OCI-LY1 (cell line): ENCODE data around the gene IL18R1.

ENCODE experiments used
- H2AFZ ChIP-seq: fragments of 200-600 bp; sonication (generic), shearing (Covaris generic); 2 replicates; pipeline ENCODE4 v1.6.0; 2014; ENCODE audit warnings: antibody characterized with exemption, mild to moderate bottlenecking, low read length
- H3F3A ChIP-seq: fragments of 200-600 bp; sonication (generic), shearing (Covaris generic); 2 replicates; pipeline ENCODE4 v1.6.0; 2014; ENCODE audit warnings: mild to moderate bottlenecking, antibody characterized with exemption, low read length, moderate library complexity; ENCODE audit not compliant: insufficient read depth
- H3K27ac ChIP-seq: fragments of 200-600 bp; sonication (generic); 2 replicates; pipeline ENCODE4 v1.5.1; 2014; ENCODE audit warnings: low read length, mixed run types, mild to moderate bottlenecking, low read depth; ENCODE audit not compliant: poor library complexity, severe bottlenecking
- H3K27me3 ChIP-seq: fragments of 200-600 bp; sonication (generic); 2 replicates; pipeline ENCODE4 v1.6.0; 2014; ENCODE audit warnings: antibody characterized with exemption, mild to moderate bottlenecking, low read length, moderate library complexity; ENCODE audit not compliant: insufficient read depth
- H3K36me3 ChIP-seq: fragments of 200-600 bp; sonication (generic); 2 replicates; pipeline ENCODE4 v1.6.1; 2014; ENCODE audit warnings: mild to moderate bottlenecking, antibody characterized with exemption, low read length, moderate library complexity, mixed read lengths; ENCODE audit not compliant: insufficient read depth
- H3K4me1 ChIP-seq: fragments of 200-600 bp; sonication (generic); 2 replicates; pipeline ENCODE4 v1.5.1; 2014; ENCODE audit warnings: mild to moderate bottlenecking, low read length, moderate library complexity; ENCODE audit not compliant: insufficient read depth, severe bottlenecking
- H3K4me2 ChIP-seq: fragments of 200-600 bp; sonication (generic), shearing (Covaris generic); 2 replicates; pipeline ENCODE4 v1.6.1; 2014; ENCODE audit warnings: low read length
- H3K4me3 ChIP-seq: fragments of 200-600 bp; sonication (generic); 2 replicates; pipeline ENCODE4 v1.5.1; 2014; ENCODE audit warnings: low read length, low read depth, mild to moderate bottlenecking, mixed read lengths; ENCODE audit not compliant: poor library complexity, severe bottlenecking
- H3K79me2 ChIP-seq: fragments of 200-600 bp; shearing (Covaris generic); 2 replicates; pipeline ENCODE4 v1.6.1; 2016; ENCODE audit warnings: mixed run types, low read length, mixed read lengths; ENCODE audit not compliant: insufficient read depth
- H3K9ac ChIP-seq: fragments of 200-600 bp; sonication (generic), shearing (Covaris generic); 2 replicates; pipeline ENCODE4 v1.6.1; 2014; ENCODE audit warnings: mild to moderate bottlenecking, low read length, mixed read lengths
- H3K9me2 ChIP-seq: fragments of 200-600 bp; sonication (generic), shearing (Covaris generic); 2 replicates; pipeline ENCODE4 v1.6.1; 2014; ENCODE audit warnings: low read depth, mild to moderate bottlenecking, low read length, mixed read lengths
- H3K9me3 ChIP-seq: fragments of 200-600 bp; shearing (Covaris generic); 2 replicates; pipeline ENCODE4 v1.6.1; 2014; ENCODE audit warnings: low read length, mixed read lengths
- H4K20me1 ChIP-seq: fragments of 200-600 bp; sonication (generic), shearing (Covaris generic); 2 replicates; pipeline ENCODE4 v1.6.0; 2016; ENCODE audit warnings: mild to moderate bottlenecking, low read length; ENCODE audit not compliant: insufficient read depth
- CTCF ChIP-seq: fragments of 200-600 bp; sonication (generic), shearing (Covaris generic); IDR thresholded peaks from 2 replicates; pipeline ENCODE4 v1.5.1; 2017; ENCODE audit warnings: mild to moderate bottlenecking, antibody characterized with exemption, low read length, moderate library complexity, mixed read lengths
- EZH2 ChIP-seq: fragments of 200-600 bp; sonication (generic), shearing (Covaris generic); IDR thresholded peaks from 2 replicates; pipeline ENCODE4 v1.8.0; 2017; ENCODE audit warnings: borderline replicate concordance, mixed run types, mild to moderate bottlenecking, antibody characterized with exemption, low read length, moderate library complexity, mixed read lengths

The IL18R1 gene

DNA sequence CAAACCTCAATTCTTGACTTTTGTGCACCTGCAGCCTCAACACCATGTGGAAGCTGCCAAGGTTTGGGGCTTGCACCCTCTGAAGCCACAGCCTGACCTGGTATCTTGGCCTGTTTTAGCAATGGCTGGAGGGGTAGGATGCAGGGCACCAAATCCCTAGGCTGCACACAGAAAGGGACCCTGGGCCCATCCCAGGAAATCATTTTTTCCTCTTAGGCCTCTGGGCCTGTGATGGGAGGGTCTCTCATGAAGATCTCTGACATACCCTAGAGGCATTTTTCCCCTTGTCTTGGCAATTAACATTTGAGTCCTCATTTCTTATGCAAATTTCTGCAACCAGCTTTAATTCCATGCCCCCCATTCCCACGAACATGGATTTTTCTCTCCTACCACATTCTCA is 10.2 kb downstream of the IL18R1 start:
- Histone ChIP-seq H3K36me3 (no peaks in the 10 kb centered on the region), H3K4me1 (no peaks in the 10 kb centered on the region), H3K27me3 (no peaks in the 10 kb centered on the region), H4K20me1 (no peaks in the 10 kb centered on the region), H3K9ac (no peak overlapping the region), H3K4me3 (no peak overlapping the region), H3K9me2 (no peaks in the 10 kb centered on the region), H3K9me3 (no peaks in the 10 kb centered on the region), H3F3A (no peaks in the 10 kb centered on the region), H2AFZ (no peak overlapping the region), H3K79me2 (no peaks in the 10 kb centered on the region), H3K4me2 (no peak overlapping the region), H3K27ac (no peak overlapping the region)
- no peak for TF ChIP-seq EZH2
- no peak for TF ChIP-seq CTCF

DNA sequence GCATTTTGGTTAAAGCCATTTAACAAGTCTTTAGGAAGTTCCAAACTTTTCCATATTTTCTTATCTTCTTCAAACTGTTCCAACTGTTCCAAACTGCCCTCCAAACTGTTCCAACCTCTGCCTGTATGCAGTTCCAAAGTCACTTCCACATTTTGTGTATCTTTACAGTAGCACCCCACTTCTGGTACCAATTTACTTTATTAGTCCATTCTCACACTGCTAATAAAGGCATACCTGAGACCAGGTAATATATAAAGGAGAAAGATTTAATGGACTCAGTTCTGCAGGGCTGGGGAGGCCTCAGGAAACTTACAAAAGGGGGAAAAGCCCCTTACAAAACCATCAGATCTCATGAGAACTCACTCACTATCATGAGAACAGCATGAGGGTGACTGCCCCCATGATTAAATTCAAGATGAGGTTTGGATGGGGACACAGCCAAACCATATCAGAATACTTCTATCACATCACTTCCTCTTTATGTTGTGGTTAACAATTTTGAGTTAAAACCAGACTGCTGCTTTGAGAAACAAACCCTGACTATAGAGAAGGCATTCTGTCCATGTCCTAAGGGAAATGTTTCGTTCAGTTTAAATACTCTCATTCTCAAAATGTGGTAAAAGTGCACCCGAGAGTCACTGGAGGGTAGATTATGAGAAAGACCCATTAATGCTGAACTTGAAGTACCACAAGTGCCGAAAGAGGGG is 11.0 kb downstream of the IL18R1 start:
- Histone ChIP-seq H3K4me1 (no peaks in the 10 kb centered on the region), H3F3A (no peaks in the 10 kb centered on the region), H3K36me3 (no peaks in the 10 kb centered on the region), H3K4me3 (no peak overlapping the region), H3K9me2 (no peaks in the 10 kb centered on the region), H3K27me3 (no peaks in the 10 kb centered on the region), H2AFZ (no peak overlapping the region), H3K27ac (no peak overlapping the region), H3K9me3 (no peaks in the 10 kb centered on the region), H3K9ac (no peak overlapping the region), H4K20me1 (no peaks in the 10 kb centered on the region), H3K4me2 (no peak overlapping the region), H3K79me2 (no peaks in the 10 kb centered on the region)
- TF ChIP-seq CTCF, result no peak
- no peak for TF ChIP-seq EZH2

GRCh38 chr2:102367331-102367971 is 11.9 kb downstream of the IL18R1 start:
- TF ChIP-seq EZH2 (no peak), CTCF (no peak)
- H3K9me3 ChIP-seq, result no peaks in the 10 kb centered on the region

More at GRCh38 chr2:102367331-102367971, 11.9 kb downstream of the IL18R1 start:
- no peaks in the 10 kb centered on the region for H3K27me3 ChIP-seq
- no peaks in the 10 kb centered on the region for H3K36me3 ChIP-seq
- no peaks in the 10 kb centered on the region for H3K4me1 ChIP-seq
- no peaks in the 10 kb centered on the region for H3K79me2 ChIP-seq
- no peaks in the 10 kb centered on the region for H4K20me1 ChIP-seq
- no peak overlapping the region for H3K4me3 ChIP-seq
- no peaks in the 10 kb centered on the region for H3K9me2 ChIP-seq
- no peak overlapping the region for H3K27ac ChIP-seq
- H3K9ac ChIP-seq, result no peak overlapping the region
- no peaks in the 10 kb centered on the region for H3F3A ChIP-seq
- H2AFZ ChIP-seq, result no peak overlapping the region
- no peak overlapping the region for H3K4me2 ChIP-seq
